GM19328 (cell line): ENCODE measurements around the gene ESAM.

Source experiments
- ATAC-seq: cut with Tn5 transposase; IDR thresholded peaks from one replicate; pipeline ENCODE4 v1.9.1; 2021; ENCODE audit warnings: mild to moderate bottlenecking, moderate library complexity; ENCODE audit not compliant: unreplicated experiment

ESAM gene

DNA sequence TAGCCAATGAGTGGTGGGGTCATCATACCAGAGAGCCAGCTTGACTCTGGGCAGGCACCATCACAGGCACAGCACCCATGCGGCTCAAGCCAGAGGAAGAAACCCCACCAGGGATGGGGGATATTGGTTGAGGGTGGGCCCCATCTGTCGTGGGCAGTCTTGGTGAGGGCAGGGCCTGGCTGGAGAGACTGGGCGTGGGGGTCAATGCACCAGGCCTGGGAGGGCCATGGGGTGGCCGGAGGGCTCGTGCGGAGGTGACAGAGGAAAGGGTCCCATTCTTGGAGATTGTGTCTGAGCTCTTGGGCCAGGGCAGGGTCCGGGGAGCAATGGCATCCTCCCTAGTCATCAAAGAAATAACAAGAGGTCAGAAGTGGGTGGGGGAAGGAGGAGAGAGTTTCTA is 8.5 kb downstream of the ESAM start:
- ATAC-seq, result no peak

DNA sequence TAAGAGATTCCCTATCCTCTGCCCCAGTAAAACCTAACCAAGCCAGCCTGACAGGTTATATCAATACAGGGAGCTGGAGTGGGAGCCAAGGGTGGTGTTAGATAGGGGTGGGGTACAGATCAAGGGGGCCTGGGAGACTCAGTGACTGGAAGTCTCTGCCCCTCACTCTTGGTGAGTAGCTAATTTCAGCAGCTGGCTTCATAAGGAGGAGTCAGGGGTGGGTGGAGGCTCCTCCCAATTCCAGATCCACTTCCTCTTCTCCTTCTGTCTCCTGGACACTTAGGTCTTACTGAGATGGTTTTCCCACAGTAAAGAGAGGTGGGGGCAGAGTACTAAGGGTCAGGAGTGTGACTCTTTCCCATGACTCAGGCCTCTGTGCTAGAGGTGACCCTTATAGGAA is 8.9 kb downstream of the ESAM start:
- no peak for ATAC-seq

GRCh38 chr11:124752471-124753102 is 9.5 kb downstream of the ESAM start:
- no peak for ATAC-seq

GRCh38 chr11:124751741-124752470 is 10.2 kb downstream of the ESAM start, which contains the start of gene VSIG2:
Gene VSIG2, minus strand, starts transcription at chr11:124752255. Its CDS starts 118 bp downstream, at chr11:124752137.
- ATAC-seq, result no peak

DNA sequence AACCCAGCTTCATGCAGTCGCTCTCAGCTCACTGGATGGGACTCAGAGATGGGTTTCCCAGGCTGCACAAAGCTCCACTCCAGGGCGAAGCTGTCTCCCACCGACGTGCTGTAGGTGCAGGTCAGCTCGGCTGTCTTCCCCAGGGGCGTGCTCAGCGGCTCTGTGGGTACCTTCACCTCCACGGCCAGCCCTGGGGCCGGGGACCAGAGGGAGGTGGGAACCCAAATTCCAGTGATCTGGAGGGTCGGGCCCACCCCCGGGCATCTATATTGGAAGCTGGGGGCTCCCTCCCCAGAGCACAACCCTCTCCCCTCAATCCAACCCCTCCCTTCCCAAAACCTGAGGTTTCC is 10.7 kb downstream of the ESAM start:
- no peak for ATAC-seq

- no peak for ATAC-seq
Observed at GRCh38 chr11:124749912-124750311, 12.2 kb downstream of the ESAM start.

GRCh38 chr11:124748481-124749343 is 13.4 kb downstream of the ESAM start:
- ATAC-seq, result no peak

DNA sequence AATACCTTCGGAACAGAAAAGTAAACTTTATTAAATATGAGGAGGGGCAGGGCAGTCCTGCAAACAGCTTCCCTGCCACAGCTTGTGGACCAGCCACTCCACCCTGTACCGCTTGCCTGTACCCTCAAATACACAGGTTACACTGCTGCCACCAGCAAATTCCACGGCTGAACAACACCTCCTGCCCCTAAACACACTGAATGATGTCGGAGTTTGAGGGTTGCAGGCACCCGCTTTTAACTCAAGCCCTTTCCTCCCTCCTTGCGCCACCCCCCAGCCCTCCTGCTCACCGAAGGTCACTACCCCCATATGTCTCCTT is 14.0 kb downstream of the ESAM start:
- ATAC-seq, result no peak

- ATAC-seq, result no peak
Observed at GRCh38 chr11:124747406-124748099, 14.5 kb downstream of the ESAM start.

DNA sequence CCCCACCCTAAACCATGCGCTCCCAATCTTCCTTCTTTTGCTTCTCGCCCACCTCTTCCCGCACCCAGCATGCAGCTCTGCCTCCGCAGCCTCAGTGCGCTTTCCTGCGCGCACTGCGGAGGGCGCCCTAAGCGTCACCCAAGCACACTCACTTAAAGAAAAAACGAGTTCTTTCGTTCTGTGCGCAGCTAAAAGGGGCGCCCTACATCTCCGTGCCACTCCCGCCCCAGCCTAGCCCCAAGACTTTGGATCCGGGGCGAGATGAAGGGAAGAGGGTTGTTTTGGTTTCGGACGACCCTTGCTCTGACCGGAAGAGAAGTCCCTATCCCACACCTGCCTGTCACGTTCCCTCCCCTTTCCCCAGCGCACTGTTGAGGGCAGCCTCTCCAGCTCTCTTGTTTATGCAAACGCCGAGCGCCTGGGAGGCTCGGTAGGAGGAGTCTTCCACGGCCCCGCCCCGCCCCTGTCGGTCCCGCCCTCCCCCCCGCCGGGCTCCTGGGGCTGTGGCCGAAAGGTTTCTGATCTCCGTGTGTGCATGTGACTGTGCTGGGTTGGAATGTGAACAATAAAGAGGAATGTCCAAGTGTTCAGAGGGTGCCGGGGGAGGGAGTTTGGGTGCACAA is 15.4 kb downstream of the ESAM start:
- ATAC-seq, result peak; percentile 92

GRCh38 chr11:124745835-124746620 is 16.1 kb downstream of the ESAM start:
- no peak for ATAC-seq

DNA sequence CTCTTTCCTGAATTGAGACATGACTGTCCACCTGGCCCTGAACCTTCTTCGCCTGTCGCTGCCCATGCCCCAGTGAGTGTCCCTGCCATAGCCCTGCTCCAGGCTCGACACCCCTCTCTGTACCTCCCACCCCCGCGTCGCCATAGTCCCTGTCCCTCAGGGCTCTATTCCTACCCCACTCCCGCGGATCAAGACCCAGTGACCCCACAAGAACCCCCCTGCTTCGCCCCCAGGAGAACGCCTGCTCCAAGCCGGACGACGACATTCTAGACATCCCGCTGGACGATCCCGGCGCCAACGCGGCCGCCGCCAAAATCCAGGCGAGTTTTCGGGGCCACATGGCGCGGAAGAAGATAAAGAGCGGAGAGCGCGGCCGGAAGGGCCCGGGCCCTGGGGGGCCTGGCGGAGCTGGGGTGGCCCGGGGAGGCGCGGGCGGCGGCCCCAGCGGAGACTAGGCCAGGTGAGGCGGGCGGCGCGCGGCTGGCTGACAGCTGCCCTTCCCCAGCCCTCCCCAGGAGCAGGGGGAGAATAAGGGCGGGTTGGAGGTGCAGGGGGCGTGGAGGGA is 16.7 kb downstream of the ESAM start:
- no peak for ATAC-seq

DNA sequence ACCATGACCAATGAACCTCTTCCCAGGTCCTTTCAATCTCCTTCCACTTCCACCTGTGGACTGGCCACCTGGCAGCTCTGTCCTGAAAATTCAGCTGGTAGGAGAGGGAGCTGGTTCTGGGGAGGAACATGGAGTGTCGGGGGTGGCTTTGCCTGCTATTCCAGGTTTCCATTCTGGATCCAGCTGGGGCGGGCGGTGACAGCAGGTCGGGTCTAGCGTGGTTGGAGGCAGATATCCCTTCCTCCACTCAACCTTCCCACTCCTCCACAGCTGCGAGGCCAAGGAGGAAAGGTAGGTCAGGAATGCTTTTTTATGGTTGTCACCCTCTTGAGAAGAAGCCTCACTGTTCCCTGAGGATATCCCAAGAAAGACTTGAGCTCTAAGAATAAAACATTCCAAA is 19.0 kb downstream of the ESAM start:
- ATAC-seq, result no peak

DNA sequence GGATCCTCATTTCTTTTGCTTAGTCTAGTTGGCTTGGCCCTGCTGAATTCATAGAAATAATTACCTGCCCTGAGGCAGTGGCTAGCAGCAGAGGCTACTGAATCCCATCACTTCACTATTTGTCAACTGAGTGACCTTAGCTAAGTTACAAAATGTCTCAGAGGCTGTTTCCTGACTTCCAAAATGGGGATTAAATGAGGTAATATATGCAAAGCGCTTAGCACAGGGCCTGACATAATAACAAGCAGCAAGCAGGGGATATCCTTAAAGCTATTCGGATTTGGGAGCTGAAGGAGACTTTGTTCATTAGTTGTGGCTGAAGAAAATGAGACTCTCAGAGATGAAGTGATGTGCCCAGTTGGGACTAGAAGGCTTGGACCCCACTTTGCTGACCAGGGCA is 19.5 kb downstream of the ESAM start:
- no peak for ATAC-seq

- no peak for ATAC-seq
Observed at GRCh38 chr11:124740277-124740882, 21.7 kb downstream of the ESAM start.

GRCh38 chr11:124739479-124740276 is 22.4 kb downstream of the ESAM start, which contains the start of gene NRGN:
Gene NRGN, plus strand, starts transcription at chr11:124739942. Its CDS starts 143 bp downstream, at chr11:124740085.
- peak; percentile 97 for ATAC-seq

DNA sequence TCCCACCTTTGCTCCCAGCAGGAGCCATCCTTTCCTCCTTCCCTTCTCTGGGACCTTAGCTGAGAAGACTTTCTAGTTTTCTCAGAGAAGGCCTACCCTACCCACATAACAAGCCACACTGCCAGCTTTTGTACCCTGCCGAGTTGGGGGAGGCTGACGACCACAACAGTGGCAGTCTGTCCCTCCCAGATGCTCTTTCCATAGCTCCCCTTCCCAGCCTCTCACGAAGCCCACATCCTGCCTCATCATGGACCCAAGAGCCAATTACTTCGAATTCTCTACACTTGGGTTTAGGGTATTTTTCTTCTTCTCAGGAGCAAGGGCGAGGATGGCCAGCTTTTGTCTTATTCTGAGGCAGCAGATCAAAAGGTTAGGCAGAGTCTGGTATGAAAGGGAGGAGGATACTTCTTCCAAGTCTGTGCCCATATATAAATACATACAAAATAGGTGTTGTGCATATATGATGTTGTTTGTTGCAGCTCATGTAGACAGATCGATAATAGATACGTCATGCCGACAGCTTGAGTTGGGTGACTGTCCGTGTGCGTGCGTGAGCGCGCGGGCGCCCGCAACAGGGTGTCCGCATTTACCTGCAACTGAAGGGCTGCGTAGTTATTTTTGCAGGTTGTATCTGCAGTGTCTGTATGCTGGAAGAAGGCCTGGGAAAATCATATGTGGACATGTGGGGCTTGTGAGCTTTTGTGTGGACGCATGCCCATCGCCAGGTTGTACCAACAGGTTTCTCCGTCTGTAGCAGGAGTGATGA is 23.2 kb downstream of the ESAM start:
- no peak for ATAC-seq
